ENCODE data around the gene KAZN.

DNA sequence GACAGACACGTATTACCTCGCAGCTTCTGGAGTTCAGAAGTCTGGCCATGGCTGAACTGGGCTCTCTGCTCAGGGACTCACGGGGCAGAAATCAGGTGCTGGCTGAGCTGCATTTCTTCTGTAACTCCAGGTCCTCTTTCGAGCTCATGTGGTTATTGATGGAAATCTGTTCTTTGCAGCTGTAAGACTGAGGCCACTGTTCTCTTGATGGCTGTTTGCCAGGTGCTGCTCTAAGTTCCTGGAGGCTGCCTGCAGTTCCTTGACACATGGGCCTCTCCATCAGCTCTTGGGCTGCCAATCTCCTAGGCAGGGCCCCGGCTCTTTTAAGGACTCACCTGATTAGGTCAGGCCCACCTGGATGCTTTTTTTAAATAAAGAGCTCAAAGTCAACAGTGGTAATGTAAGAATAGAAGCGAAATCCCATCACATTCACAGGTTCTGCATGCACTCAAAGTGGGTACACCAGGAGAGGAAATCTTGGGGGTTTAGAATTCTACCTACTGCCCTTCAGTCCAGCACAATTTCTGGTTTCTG, 139.1 kb downstream of the KAZN start:
- TF ChIP-seq, protein P1, sequence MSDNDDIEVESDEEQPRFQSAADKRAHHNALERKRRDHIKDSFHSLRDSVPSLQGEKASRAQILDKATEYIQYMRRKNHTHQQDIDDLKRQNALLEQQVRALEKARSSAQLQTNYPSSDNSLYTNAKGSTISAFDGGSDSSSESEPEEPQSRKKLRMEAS (IDR thresholded peaks at IDR 0.05; ENCODE audit: low read depth), result no peak
- no peak for TF ChIP-seq NRF1 (IDR thresholded peaks at IDR 0.05; ENCODE audit: low read depth, low read length)
